ENCODE data around the gene CTSZ. TPM values are rescaled to one million over a fixed set of nuclear protein-coding genes. Genes with fewer than 3 reads are reported as not detected.

The CTSZ gene
- total RNA-seq, 1 donor from 2014 or later = 71.9 TPM

DNA sequence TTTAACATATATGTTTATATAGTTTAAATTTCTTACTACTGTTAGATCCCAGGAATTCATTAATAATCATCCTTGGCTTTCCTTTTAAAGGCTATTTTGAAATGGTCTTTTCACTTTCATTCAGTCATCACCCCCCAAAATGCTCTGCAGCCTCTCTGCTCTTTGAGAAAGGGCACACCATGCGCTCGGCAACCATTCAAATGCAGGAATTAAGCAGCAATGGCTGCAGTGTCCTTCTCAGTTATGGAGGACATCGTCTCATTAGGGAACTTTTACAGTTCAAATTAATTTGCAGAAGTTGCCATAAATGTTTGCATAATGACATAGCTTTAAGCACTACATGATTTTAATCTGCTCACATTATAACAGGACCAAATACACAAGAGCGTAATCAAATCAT lies 18.5 kb upstream of the CTSZ start:
- H3K36me3 Mint-ChIP-seq = peaks cover 51% of the 10 kb centered on the region
- H3K27me3 Mint-ChIP-seq = no peaks in the 10 kb centered on the region
- H3K9me3 Mint-ChIP-seq = no peaks in the 10 kb centered on the region
- TF ChIP-seq, protein P1, sequence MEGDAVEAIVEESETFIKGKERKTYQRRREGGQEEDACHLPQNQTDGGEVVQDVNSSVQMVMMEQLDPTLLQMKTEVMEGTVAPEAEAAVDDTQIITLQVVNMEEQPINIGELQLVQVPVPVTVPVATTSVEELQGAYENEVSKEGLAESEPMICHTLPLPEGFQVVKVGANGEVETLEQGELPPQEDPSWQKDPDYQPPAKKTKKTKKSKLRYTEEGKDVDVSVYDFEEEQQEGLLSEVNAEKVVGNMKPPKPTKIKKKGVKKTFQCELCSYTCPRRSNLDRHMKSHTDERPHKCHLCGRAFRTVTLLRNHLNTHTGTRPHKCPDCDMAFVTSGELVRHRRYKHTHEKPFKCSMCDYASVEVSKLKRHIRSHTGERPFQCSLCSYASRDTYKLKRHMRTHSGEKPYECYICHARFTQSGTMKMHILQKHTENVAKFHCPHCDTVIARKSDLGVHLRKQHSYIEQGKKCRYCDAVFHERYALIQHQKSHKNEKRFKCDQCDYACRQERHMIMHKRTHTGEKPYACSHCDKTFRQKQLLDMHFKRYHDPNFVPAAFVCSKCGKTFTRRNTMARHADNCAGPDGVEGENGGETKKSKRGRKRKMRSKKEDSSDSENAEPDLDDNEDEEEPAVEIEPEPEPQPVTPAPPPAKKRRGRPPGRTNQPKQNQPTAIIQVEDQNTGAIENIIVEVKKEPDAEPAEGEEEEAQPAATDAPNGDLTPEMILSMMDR (conservative IDR thresholded peaks at IDR 0.05) = no peak
- H3K4me3 Mint-ChIP-seq = peak overlapping the region; percentile 6
- peaks cover 56% of the 10 kb centered on the region for H3K4me1 Mint-ChIP-seq (ENCODE audit: unreplicated experiment)
- H3K27ac Mint-ChIP-seq = no peak overlapping the region
- no peak for DNase-seq (ENCODE audit: extremely low spot score, unreplicated experiment)

DNA sequence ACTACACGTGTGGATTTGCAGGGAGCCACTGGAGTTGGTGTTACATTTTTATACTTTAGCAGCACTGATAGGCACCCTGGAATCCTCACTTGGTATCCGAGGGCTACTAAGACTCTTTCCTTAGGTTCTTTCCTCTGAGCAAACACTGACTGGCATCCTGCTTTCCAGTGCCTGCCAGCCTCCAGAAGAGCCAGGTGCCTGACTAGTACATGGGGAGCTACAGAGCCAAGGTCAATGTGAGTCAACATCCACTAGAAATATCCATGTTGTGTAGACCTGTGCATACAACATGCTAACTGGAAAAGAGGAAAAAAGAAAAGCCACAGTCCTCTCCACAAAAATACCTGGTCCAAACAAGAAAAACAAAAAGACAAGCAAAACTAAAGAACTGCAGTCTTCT lies 18.0 kb upstream of the CTSZ start:
- H3K9me3 Mint-ChIP-seq = no peaks in the 10 kb centered on the region
- TF ChIP-seq, protein P1 (conservative IDR thresholded peaks at IDR 0.05) = no peak
- H3K27ac Mint-ChIP-seq = no peak overlapping the region
- H3K4me1 Mint-ChIP-seq (ENCODE audit: unreplicated experiment) = peaks cover 52% of the 10 kb centered on the region
- H3K36me3 Mint-ChIP-seq = peaks cover 48% of the 10 kb centered on the region
- H3K27me3 Mint-ChIP-seq = no peaks in the 10 kb centered on the region
- no peak for DNase-seq (ENCODE audit: extremely low spot score, unreplicated experiment)
- no peak overlapping the region for H3K4me3 Mint-ChIP-seq

DNA sequence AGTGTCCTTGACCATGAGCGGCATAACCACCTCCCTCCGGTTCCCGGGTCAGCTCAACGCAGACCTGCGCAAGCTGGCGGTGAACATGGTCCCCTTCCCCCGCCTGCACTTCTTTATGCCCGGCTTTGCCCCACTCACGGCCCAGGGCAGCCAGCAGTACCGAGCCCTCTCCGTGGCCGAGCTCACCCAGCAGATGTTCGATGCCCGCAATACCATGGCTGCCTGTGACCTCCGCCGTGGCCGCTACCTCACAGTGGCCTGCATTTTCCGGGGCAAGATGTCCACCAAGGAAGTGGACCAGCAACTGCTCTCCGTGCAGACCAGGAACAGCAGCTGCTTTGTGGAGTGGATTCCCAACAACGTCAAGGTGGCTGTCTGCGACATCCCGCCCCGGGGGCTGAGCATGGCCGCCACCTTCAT lies 17.1 kb upstream of the CTSZ start:
- no peaks in the 10 kb centered on the region for H3K9me3 Mint-ChIP-seq
- H3K4me3 Mint-ChIP-seq = no peak overlapping the region
- H3K36me3 Mint-ChIP-seq = peaks cover 43% of the 10 kb centered on the region
- DNase-seq (ENCODE audit: extremely low spot score, unreplicated experiment) = no peak
- TF ChIP-seq, protein P1 (conservative IDR thresholded peaks at IDR 0.05) = no peak
- no peak overlapping the region for H3K27ac Mint-ChIP-seq
- peaks cover 50% of the 10 kb centered on the region for H3K4me1 Mint-ChIP-seq (ENCODE audit: unreplicated experiment)
- no peaks in the 10 kb centered on the region for H3K27me3 Mint-ChIP-seq

DNA sequence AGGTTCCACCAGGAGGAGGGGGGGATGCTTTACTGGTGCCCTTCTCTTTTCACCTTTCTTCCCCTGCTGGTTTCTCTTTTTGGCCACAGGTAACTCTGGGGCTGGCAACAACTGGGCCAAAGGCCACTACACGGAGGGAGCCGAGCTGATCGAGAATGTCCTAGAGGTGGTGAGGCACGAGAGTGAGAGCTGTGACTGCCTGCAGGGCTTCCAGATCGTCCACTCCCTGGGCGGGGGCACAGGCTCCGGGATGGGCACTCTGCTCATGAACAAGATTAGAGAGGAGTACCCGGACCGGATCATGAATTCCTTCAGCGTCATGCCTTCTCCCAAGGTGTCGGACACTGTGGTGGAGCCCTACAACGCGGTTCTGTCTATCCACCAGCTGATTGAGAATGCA lies 16.6 kb upstream of the CTSZ start:
- Mint-ChIP-seq H3K4me3 (no peak overlapping the region), H3K36me3 (peaks cover 41% of the 10 kb centered on the region), H3K27ac (no peak overlapping the region), H3K9me3 (no peaks in the 10 kb centered on the region), H3K4me1 (ENCODE audit: unreplicated experiment) (peaks cover 47% of the 10 kb centered on the region), H3K27me3 (no peaks in the 10 kb centered on the region)
- TF ChIP-seq, protein P1 (conservative IDR thresholded peaks at IDR 0.05) = no peak
- no peak for DNase-seq (ENCODE audit: extremely low spot score, unreplicated experiment)

DNA sequence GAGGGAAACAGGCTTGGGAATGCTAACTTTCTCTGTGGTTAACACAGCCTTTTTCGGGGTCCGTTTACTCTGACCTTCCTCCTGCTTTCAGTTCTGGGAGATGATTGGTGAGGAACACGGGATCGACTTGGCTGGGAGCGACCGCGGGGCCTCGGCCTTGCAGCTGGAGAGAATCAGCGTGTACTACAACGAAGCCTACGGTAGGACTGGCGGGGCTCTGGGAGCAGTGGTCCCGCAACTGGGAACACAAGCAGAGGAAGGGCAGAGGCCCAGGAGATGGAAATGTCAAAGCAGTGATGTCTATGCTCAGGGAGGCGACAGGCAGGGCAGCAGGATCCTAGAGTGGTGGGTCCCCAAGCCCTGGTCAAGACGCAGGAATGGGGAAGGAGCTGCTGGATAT lies 15.7 kb upstream of the CTSZ start:
- Mint-ChIP-seq H3K27me3 (no peaks in the 10 kb centered on the region), H3K4me3 (no peak overlapping the region), H3K36me3 (peaks cover 39% of the 10 kb centered on the region), H3K9me3 (no peaks in the 10 kb centered on the region), H3K27ac (peak overlapping the region; percentile 30), H3K4me1 (ENCODE audit: unreplicated experiment) (peaks cover 40% of the 10 kb centered on the region)
- no peak for DNase-seq (ENCODE audit: extremely low spot score, unreplicated experiment)
- TF ChIP-seq, protein P1 (conservative IDR thresholded peaks at IDR 0.05) = no peak
